Measurements from ENCODE around the gene DNAJC28.

GRCh38 chr21:33470701-33471100 lies 20.8 kb downstream of the DNAJC28 start:
- TF ChIP-seq, protein P1, sequence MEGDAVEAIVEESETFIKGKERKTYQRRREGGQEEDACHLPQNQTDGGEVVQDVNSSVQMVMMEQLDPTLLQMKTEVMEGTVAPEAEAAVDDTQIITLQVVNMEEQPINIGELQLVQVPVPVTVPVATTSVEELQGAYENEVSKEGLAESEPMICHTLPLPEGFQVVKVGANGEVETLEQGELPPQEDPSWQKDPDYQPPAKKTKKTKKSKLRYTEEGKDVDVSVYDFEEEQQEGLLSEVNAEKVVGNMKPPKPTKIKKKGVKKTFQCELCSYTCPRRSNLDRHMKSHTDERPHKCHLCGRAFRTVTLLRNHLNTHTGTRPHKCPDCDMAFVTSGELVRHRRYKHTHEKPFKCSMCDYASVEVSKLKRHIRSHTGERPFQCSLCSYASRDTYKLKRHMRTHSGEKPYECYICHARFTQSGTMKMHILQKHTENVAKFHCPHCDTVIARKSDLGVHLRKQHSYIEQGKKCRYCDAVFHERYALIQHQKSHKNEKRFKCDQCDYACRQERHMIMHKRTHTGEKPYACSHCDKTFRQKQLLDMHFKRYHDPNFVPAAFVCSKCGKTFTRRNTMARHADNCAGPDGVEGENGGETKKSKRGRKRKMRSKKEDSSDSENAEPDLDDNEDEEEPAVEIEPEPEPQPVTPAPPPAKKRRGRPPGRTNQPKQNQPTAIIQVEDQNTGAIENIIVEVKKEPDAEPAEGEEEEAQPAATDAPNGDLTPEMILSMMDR (IDR thresholded peaks at IDR 0.05) = no peak
- TF ChIP-seq EP300 (IDR thresholded peaks at IDR 0.05) = no peak
